HG03575 (cell line): ENCODE data around the gene AMPD3.
"Not testable (repeated sequence)": the region's sequence is repeated elsewhere in the genome, so short reads cannot be mapped to it uniquely, and the experiment has no call there.

Experiments
- ATAC-seq: cut with Tn5 transposase; IDR thresholded peaks from one replicate; pipeline ENCODE4 v1.9.1; 2021; ENCODE audit not compliant: unreplicated experiment, insufficient number of reproducible peaks, low FRiP score; ENCODE audit errors: extremely low read depth

The AMPD3 gene

DNA sequence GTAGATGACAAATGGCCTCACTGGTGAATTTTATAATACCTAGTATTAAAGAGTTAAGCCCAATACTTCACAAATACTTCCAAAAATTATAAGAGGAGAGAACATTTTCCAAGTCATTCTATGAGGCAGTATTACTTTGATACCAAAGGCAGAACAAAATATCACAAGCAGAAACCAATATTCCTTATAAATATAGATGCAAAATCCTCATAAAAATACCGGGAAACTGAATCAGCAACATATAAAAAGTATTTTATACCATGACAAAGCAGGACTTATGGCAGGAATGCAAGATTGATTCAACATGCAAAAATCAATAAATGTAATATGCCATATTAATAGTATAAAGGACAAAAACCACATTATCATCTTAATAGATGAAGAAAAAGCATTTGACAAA lies 22.1 kb upstream of the AMPD3 start:
- no peak for ATAC-seq

DNA sequence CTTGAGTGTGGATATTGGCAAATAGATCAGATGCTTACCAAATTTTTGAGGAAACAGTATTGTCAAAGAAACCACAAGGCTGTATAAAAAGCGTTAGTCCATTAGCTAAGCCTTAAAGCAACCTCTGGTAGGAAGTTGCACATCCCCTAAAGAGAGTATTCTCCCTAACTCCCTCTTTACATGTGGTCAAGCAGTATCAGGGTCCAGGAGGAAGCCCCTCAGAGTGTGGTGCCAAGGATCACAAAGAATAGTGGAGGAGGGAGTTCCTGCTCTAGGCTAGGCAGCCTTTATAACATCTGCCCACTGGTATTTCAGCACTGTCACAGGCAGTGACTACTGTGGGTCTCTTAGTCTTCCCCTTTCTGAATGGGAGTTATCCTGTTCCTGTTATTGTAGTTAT lies 18.8 kb upstream of the AMPD3 start:
- no peak for ATAC-seq

GRCh38 chr11:10436683-10437082 lies 18.4 kb upstream of the AMPD3 start:
- not testable (repeated sequence) for ATAC-seq

DNA sequence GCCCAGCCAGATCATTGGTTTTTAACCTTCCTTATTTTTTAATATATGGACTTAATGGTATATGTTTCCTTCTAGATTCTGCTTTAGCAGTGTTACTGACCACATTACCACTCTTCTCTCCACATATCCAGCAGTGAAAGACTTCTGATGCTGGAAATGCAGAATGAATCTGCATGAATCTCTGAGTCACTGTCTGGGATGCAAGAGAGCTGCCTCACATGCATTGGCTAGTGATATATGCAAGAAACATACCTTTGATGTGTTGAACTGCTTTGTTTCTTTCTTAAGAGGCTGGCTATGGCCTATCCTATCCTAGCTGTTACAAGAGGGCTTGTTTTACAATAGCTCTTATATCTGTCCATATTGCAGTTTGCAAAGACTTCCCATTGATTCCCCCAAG lies 16.6 kb upstream of the AMPD3 start:
- ATAC-seq, result no peak

DNA sequence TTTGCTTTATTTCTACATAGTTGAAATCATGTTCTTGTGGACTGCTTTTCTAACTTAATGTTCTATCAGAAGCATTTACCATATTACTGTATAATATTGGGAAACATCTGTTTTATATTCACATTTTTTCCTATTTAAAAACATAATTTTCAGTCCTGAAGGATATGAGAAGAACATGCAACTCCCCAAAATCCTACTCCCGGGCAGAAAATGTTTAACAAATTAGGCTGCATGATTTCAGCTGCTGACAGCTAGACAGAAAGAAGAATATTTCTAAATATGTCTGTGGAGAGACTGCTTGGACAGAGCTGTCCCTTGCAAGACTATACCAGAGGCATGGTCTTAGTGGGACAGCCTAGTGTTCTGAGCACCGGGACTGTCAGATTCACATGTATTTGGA lies 15.7 kb upstream of the AMPD3 start:
- no peak for ATAC-seq

DNA sequence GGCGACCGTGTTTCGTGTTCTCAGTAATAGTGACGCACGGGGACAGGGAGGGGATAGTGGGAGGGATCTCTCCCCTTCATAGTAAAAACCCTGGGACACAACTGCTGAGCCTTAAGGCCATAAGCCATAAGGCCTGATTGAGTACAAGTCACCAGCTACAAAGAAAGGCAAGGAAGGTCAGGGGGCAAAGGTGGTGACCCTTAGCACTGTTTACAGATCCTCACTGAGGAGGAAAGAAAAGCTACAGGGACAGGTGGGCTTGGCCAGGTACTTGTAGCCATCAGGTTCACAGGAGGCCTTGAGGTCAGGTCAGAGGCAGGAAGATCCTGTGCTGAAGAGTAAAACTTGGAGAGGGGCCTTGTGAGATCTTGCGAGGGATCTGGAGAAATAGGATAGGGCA lies 15.1 kb upstream of the AMPD3 start:
- ATAC-seq, result no peak

DNA sequence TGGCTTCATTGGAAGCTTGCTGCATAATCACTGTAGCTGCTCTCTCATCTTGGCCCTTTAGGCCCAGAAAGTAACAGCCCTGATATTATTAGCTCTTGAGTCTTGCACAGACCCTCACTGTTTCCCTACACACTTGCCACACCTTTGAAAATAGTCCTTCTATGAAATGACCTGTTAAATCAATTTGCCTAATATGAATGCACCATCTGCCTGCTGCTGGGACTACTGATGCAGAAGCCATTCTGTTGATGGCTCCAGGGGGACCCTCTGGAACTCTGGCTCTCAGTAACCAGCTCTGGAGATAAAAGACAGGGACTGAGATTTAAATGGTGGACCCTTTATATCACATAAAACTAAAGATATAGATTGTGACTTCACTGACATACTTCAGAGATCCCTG lies 14.7 kb upstream of the AMPD3 start:
- ATAC-seq, result no peak

DNA sequence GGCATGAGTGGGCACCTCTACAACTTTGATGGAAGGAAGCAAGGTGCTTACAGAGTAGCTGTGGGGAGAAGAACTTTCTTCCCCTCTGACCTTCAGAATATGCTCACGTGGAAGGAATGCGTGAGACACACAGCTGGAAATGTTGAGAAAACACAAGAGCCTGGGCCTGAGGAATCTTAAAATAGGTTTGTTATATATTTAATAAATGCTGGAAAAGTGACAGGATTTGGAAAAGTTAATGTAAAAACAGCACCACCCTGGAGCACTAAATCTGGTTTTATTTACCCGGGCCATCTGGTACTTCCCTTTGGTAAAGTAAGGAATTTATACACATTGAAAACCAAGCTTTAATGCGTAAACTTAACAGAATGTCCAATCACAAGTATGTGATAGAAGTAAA lies 14.0 kb upstream of the AMPD3 start:
- ATAC-seq, result no peak

GRCh38 chr11:10441652-10442503 lies 13.2 kb upstream of the AMPD3 start:
- ATAC-seq, result peak; percentile 84

- ATAC-seq, result no peak
These were observed 11.9 kb upstream of the AMPD3 start for GRCh38 chr11:10443152-10443551.

GRCh38 chr11:10443721-10444235 lies 11.3 kb upstream of the AMPD3 start:
- no peak for ATAC-seq

DNA sequence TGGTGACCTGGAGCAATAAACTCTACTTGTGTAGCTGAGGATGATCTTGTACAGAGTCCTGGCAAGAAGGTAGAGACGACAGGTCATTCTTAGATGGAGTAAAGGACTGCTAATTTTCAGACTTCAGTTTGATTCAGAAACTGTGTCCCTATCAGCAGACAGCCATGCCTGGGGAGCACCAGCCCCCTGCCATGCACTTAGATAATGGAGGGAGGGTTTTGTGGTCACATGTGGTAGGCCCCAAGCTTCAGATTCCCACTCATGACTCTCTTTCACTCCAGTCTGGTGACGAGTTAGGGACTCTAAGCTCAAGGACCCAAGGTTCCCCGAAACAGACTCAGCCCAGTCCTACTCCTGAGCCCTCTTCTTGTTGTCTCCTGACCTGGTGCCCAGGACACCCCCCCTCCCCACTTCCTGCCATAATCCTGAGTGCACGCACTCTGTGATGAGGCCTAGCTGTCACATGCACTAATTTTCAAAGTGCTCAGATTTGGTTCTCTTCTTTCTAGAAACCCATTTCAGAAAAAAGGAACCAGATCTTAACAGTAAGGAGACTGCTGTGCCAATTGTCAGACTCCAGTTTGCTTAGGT lies 10.2 kb upstream of the AMPD3 start:
- no peak for ATAC-seq

GRCh38 chr11:10447445-10447844 lies 7.6 kb upstream of the AMPD3 start:
- no peak for ATAC-seq

GRCh38 chr11:10450462-10451425 lies 4.3 kb upstream of the AMPD3 start:
- ATAC-seq, result no peak

GRCh38 chr11:10451426-10452116 lies 3.5 kb upstream of the AMPD3 start:
- no peak for ATAC-seq

GRCh38 chr11:10452211-10452767 lies 2.8 kb upstream of the AMPD3 start:
- ATAC-seq, result no peak

DNA sequence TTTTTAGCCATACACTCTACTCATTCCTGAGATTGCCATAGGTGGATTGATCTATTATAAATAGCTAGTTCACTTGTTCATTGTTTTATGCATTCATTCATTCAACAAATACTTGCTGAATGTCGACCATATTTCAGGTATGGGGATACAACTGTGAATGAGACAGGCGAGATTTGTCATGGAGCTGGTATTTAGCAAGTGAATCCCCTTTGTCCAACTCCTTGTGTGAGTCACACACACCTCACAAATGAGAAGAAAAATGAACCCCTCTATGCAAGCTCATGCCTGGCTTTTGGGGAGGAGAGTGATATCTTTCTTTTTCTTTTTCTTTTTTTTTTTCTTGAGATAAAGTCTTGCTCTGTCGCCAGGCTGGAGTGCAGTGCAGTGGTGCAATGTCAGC lies 1.8 kb upstream of the AMPD3 start:
- no peak for ATAC-seq

- peak; percentile 28 for ATAC-seq
These were observed 798 bp downstream of the AMPD3 start for GRCh38 chr11:10455637-10456487.
